ENCODE data around the gene ITGB2.

- TF ChIP-seq REST (IDR thresholded peaks at IDR 0.05; ENCODE audit: insufficient read depth in 1 of 2, low read depth in 2 of 2, low read length in 2 of 2) (no peak), SIN3A (IDR thresholded peaks at IDR 0.05; ENCODE audit: borderline replicate concordance, insufficient read depth, low read length) (no peak), POLR2AphosphoS5 (IDR thresholded peaks at IDR 0.05; ENCODE audit: low read depth, low read length) (no peak), TAF1 (IDR thresholded peaks at IDR 0.05; ENCODE audit: borderline replicate concordance, insufficient read depth, low read length) (no peak)
Observed at GRCh38 chr21:44964381-44964780, 43.7 kb upstream of the ITGB2 start.

Measured in PFSK-1 (cell line).